A549 treated with GW870086 at 1 μM for 4 hours (cell line): ENCODE data around the gene ADAMTSL4. TPM values are rescaled to one million over a fixed set of nuclear protein-coding genes. Genes with fewer than 3 reads are reported as not detected.

ENCODE experiments used
- total RNA-seq: library from RNA; stranded (reverse); fragments of 200-300 nt; extraction: Qiagen RNA extraction; gene quantifications from 5 replicates; pipeline ENCODE4 v1.2.3, GENCODE V29; 2022; ENCODE audit warnings: low read depth

ADAMTSL4 gene
- 3.1 to 7.2 TPM (median 5.2 TPM) in 5 replicates for total RNA-seq

DNA sequence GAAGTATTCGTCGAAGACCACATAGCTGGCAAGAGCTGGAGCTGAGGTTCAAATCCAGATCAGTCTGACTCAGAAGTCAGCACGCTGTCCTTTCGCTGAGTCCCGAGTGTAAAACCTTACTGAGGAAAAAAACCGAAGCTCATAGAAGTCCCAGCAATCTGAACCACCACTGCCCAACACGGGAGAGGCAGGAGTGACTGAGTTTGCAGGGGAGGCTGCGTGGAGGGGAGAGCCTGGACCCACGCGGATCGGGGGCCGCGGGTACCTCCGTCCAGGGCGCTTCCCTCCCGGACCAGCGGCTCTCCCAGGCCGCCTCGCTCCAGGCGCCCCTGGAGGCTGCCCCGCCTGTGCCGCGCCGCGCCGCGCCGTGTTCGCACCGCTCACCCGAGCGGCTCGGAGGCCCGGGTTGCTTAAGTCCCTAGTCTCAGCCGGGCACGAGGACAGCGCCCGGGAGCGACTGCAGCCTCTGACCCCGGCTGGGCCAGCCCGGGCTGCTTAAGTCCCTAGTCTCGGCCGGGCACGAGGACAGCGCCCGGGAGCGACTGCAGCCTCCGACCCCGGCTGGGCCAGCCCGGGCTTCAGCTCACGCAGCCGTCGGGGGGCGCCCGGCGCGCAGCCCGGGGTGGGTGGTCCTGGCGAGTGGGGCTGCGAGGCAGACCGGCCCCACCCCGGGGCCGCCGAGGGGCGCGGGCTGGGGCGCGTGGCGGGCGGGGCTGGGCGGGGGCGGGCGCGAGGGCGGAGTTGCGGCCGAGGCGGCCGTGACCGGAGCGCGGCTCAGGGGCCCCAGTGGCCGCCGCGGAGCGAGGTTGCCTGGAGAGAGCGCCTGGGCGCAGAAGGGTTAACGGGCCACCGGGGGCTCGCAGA, at the start of gene ADAMTSL4:
ADAMTSL4 (plus strand) TSS at position 777 of the 864 bp plus-strand sequence. CDS start 2,881 bp downstream, outside the sequence.

GRCh38 chr1:150507912-150508864, 41.0 kb upstream of the ADAMTSL4 start, which contains the start of gene ECM1:
Gene ECM1 (plus strand): TSS chr1:150508109. CDS start chr1:150508210, 101 bp downstream.

DNA sequence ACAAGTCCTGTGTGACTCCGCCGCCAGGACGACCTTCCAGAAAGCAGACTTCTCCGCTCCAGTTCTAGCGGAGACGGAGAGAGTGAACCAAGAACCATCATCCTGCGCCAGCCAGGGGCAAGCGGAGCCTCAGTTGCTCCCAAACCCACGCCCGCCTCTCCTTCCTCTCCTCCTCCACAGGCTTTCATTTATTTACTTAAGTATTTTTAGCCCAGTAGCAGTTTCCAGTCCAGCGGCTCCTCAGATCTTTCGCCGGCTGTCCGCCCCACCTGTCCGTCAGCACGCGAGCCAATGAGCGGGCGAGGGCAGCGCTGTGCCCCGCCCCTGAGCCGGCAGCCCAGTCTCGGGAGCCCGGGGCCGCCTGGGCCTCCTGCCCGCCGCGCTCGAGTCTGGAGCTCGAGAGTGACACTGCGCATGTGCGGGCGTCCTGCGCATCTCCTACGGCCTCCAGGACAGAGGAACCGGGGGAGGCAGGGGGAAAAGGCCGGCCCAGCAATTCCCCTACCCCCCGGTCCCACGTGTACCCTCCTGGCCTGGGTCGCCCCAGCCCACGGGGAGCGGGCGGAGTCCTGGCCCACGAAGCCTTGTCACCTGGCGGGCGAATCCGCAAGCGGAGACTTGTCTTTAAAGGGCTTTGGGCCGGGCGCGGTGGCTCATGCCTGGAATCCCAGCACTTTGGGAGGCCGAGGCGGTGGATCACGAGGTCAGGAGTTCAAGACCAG, 33.7 kb upstream of the ADAMTSL4 start, which contains the start of gene FALEC:
FALEC (plus strand) TSS at position 425 of the 722 bp plus-strand sequence.

GRCh38 chr1:150579110-150579944, 30.1 kb downstream of the ADAMTSL4 start, which contains the start of gene MCL1:
Gene MCL1 (minus strand): TSS chr1:150579610. CDS start chr1:150579530, 80 bp downstream.

Other genes with a start within 250 kb of the ADAMTSL4 start
- gene PRPF3, start 227.9 kb upstream of the ADAMTSL4 start, total RNA-seq = 51.5 to 56.0 TPM (median 52.2 TPM) in 5 replicates
- gene RPRD2, start 185.3 kb upstream of the ADAMTSL4 start, total RNA-seq = 12.5 to 15.2 TPM (median 14.3 TPM) in 5 replicates
- gene TARS2, start 62.0 kb upstream of the ADAMTSL4 start, total RNA-seq = 18.9 to 21.3 TPM (median 20.6 TPM) in 5 replicates
- 1.7 to 3.1 TPM (median 2.1 TPM) in 5 replicates for gene ECM1, start 41.3 kb upstream of the ADAMTSL4 start, total RNA-seq
- gene FALEC, start 33.7 kb upstream of the ADAMTSL4 start, total RNA-seq = 0.32 TPM in 1 of 5 replicates, not detected in the others
- gene MCL1, start 30.2 kb downstream of the ADAMTSL4 start, total RNA-seq = 195 to 266 TPM (median 252 TPM) in 5 replicates
- 130 to 149 TPM (median 131 TPM) in 5 replicates for gene ENSA, start 80.2 kb downstream of the ADAMTSL4 start, total RNA-seq
- gene GOLPH3L, start 147.7 kb downstream of the ADAMTSL4 start, total RNA-seq = 10.4 to 15.6 TPM (median 14.4 TPM) in 5 replicates
- 6.2 to 10.6 TPM (median 9.7 TPM) in 5 replicates for gene HORMAD1, start 171.5 kb downstream of the ADAMTSL4 start, total RNA-seq
- gene CTSS, start 216.4 kb downstream of the ADAMTSL4 start, total RNA-seq = 15.2 to 22.5 TPM (median 15.6 TPM) in 5 replicates